ENCODE data around the gene KSR2.

GRCh38 chr12:117912756-117913155, 56.0 kb downstream of the KSR2 start:
- TF ChIP-seq CTCF (conservative IDR thresholded peaks at IDR 0.05) (no peak), EZH2 (IDR thresholded peaks at IDR 0.05; ENCODE audit: low read depth) (no peak)
